ENCODE data around the gene NDUFAF8. TPM values are rescaled to one million over a fixed set of nuclear protein-coding genes. Genes with fewer than 3 reads are reported as not detected.

NDUFAF8 gene
- total RNA-seq, 1 donor from 2014 or later, result 71.9 TPM

GRCh38 chr17:81207610-81208581 lies 31.2 kb upstream of the NDUFAF8 start:
- Mint-ChIP-seq H3K4me1 (ENCODE audit: low read depth) (no peaks in the 10 kb centered on the region), H3K9me3 (no peaks in the 10 kb centered on the region), H3K27ac (no peak overlapping the region), H3K4me3 (no peak overlapping the region), H3K36me3 (ENCODE audit: low read depth) (no peaks in the 10 kb centered on the region), H3K27me3 (ENCODE audit: insufficient read depth) (peaks cover 2% of the 10 kb centered on the region)
- no peak for DNase-seq (ENCODE audit: low spot score)
- intact Hi-C loops (cut with micrococcal nuclease), result no loop called here

- Mint-ChIP-seq H3K9me3 (no peaks in the 10 kb centered on the region), H3K36me3 (ENCODE audit: low read depth) (no peaks in the 10 kb centered on the region), H3K27me3 (ENCODE audit: insufficient read depth) (peaks cover 2% of the 10 kb centered on the region), H3K4me1 (ENCODE audit: low read depth) (no peaks in the 10 kb centered on the region), H3K4me3 (no peak overlapping the region), H3K27ac (no peak overlapping the region)
- intact Hi-C loops (cut with micrococcal nuclease), result no loop called here
- DNase-seq (ENCODE audit: low spot score), result no peak
Observed at GRCh38 chr17:81208651-81209050, 30.5 kb upstream of the NDUFAF8 start.

GRCh38 chr17:81209141-81209540 lies 30.0 kb upstream of the NDUFAF8 start:
- no peak overlapping the region for H3K27ac Mint-ChIP-seq
- no peaks in the 10 kb centered on the region for H3K9me3 Mint-ChIP-seq
- no peak overlapping the region for H3K4me3 Mint-ChIP-seq
- H3K36me3 Mint-ChIP-seq (ENCODE audit: low read depth), result no peaks in the 10 kb centered on the region
- H3K27me3 Mint-ChIP-seq (ENCODE audit: insufficient read depth), result peaks cover 2% of the 10 kb centered on the region
- intact Hi-C loops (cut with micrococcal nuclease), result no loop called here
- no peak for DNase-seq (ENCODE audit: low spot score)
- H3K4me1 Mint-ChIP-seq (ENCODE audit: low read depth), result no peaks in the 10 kb centered on the region

GRCh38 chr17:81210466-81210865 lies 28.7 kb upstream of the NDUFAF8 start:
- Mint-ChIP-seq H3K27ac (no peak overlapping the region), H3K9me3 (no peaks in the 10 kb centered on the region), H3K4me1 (ENCODE audit: low read depth) (no peaks in the 10 kb centered on the region), H3K4me3 (no peak overlapping the region), H3K27me3 (ENCODE audit: insufficient read depth) (peaks cover 2% of the 10 kb centered on the region), H3K36me3 (ENCODE audit: low read depth) (no peaks in the 10 kb centered on the region)
- DNase-seq (ENCODE audit: low spot score), result no peak
- intact Hi-C loops (cut with micrococcal nuclease), result no loop called here

GRCh38 chr17:81210868-81211267 lies 28.2 kb upstream of the NDUFAF8 start:
- intact Hi-C loops (cut with micrococcal nuclease), result no loop called here
- DNase-seq (ENCODE audit: low spot score), result no peak
- Mint-ChIP-seq H3K9me3 (no peaks in the 10 kb centered on the region), H3K27ac (no peak overlapping the region), H3K27me3 (ENCODE audit: insufficient read depth) (peaks cover 2% of the 10 kb centered on the region), H3K36me3 (ENCODE audit: low read depth) (no peaks in the 10 kb centered on the region), H3K4me1 (ENCODE audit: low read depth) (no peaks in the 10 kb centered on the region), H3K4me3 (no peak overlapping the region)

- Mint-ChIP-seq H3K4me1 (ENCODE audit: low read depth) (no peaks in the 10 kb centered on the region), H3K9me3 (no peaks in the 10 kb centered on the region), H3K4me3 (no peak overlapping the region), H3K27me3 (ENCODE audit: insufficient read depth) (peaks cover 2% of the 10 kb centered on the region), H3K27ac (no peak overlapping the region), H3K36me3 (ENCODE audit: low read depth) (no peaks in the 10 kb centered on the region)
- no peak for DNase-seq (ENCODE audit: low spot score)
- intact Hi-C loops (cut with micrococcal nuclease), result no loop called here
Observed at GRCh38 chr17:81212365-81212764, 26.8 kb upstream of the NDUFAF8 start.

- no peak for DNase-seq (ENCODE audit: low spot score)
- no peaks in the 10 kb centered on the region for H3K4me1 Mint-ChIP-seq (ENCODE audit: low read depth)
- H3K36me3 Mint-ChIP-seq (ENCODE audit: low read depth), result no peaks in the 10 kb centered on the region
- H3K4me3 Mint-ChIP-seq, result no peak overlapping the region
- intact Hi-C loops (cut with micrococcal nuclease), result no loop called here
- H3K27me3 Mint-ChIP-seq (ENCODE audit: insufficient read depth), result peaks cover 2% of the 10 kb centered on the region
- H3K9me3 Mint-ChIP-seq, result no peaks in the 10 kb centered on the region
- no peak overlapping the region for H3K27ac Mint-ChIP-seq
Observed at GRCh38 chr17:81213978-81214377, 25.1 kb upstream of the NDUFAF8 start.

GRCh38 chr17:81217491-81217890 lies 21.6 kb upstream of the NDUFAF8 start:
- H3K27me3 Mint-ChIP-seq (ENCODE audit: insufficient read depth), result no peaks in the 10 kb centered on the region

GRCh38 chr17:81218459-81218858 lies 20.7 kb upstream of the NDUFAF8 start:
- no peak for DNase-seq (ENCODE audit: low spot score)
- Mint-ChIP-seq H3K4me1 (ENCODE audit: low read depth) (peaks cover 8% of the 10 kb centered on the region), H3K4me3 (no peak overlapping the region), H3K36me3 (ENCODE audit: low read depth) (no peaks in the 10 kb centered on the region), H3K27ac (no peak overlapping the region), H3K27me3 (ENCODE audit: insufficient read depth) (no peaks in the 10 kb centered on the region), H3K9me3 (no peaks in the 10 kb centered on the region)
- intact Hi-C loops (cut with micrococcal nuclease), result no loop called here

More at GRCh38 chr17:81217491-81217890, 21.6 kb upstream of the NDUFAF8 start:
- intact Hi-C loops (cut with micrococcal nuclease), result no loop called here
- H3K36me3 Mint-ChIP-seq (ENCODE audit: low read depth), result no peaks in the 10 kb centered on the region
- no peak overlapping the region for H3K4me3 Mint-ChIP-seq
- no peaks in the 10 kb centered on the region for H3K9me3 Mint-ChIP-seq
- DNase-seq (ENCODE audit: low spot score), result no peak
- H3K4me1 Mint-ChIP-seq (ENCODE audit: low read depth), result peaks cover 6% of the 10 kb centered on the region
- H3K27ac Mint-ChIP-seq, result no peak overlapping the region

GRCh38 chr17:81218991-81219390 lies 20.1 kb upstream of the NDUFAF8 start:
- no peak for DNase-seq (ENCODE audit: low spot score)
- Mint-ChIP-seq H3K27me3 (ENCODE audit: insufficient read depth) (no peaks in the 10 kb centered on the region), H3K9me3 (no peaks in the 10 kb centered on the region), H3K4me3 (no peak overlapping the region), H3K4me1 (ENCODE audit: low read depth) (peaks cover 13% of the 10 kb centered on the region), H3K27ac (no peak overlapping the region), H3K36me3 (ENCODE audit: low read depth) (no peaks in the 10 kb centered on the region)
- intact Hi-C loops (cut with micrococcal nuclease), result no loop called here

GRCh38 chr17:81219476-81220180 lies 19.5 kb upstream of the NDUFAF8 start:
- Mint-ChIP-seq H3K4me3 (no peak overlapping the region), H3K27me3 (ENCODE audit: insufficient read depth) (no peaks in the 10 kb centered on the region), H3K36me3 (ENCODE audit: low read depth) (no peaks in the 10 kb centered on the region), H3K27ac (no peak overlapping the region), H3K9me3 (no peaks in the 10 kb centered on the region), H3K4me1 (ENCODE audit: low read depth) (peaks cover 13% of the 10 kb centered on the region)
- no peak for DNase-seq (ENCODE audit: low spot score)
- intact Hi-C loops (cut with micrococcal nuclease), result loop anchor here (10.0 kb wide), 1 partner anchor 185 kb away; the partner anchor contains the start of gene BAIAP2

- Mint-ChIP-seq H3K27me3 (ENCODE audit: insufficient read depth) (no peaks in the 10 kb centered on the region), H3K27ac (no peak overlapping the region), H3K36me3 (ENCODE audit: low read depth) (no peaks in the 10 kb centered on the region), H3K4me3 (peak overlapping the region; percentile 68), H3K4me1 (ENCODE audit: low read depth) (peaks cover 13% of the 10 kb centered on the region), H3K9me3 (no peaks in the 10 kb centered on the region)
- no peak for DNase-seq (ENCODE audit: low spot score)
- intact Hi-C loops (cut with micrococcal nuclease), result loop anchor here (10.0 kb wide), 1 partner anchor 187 kb away; the partner anchor contains the start of gene BAIAP2
Observed at GRCh38 chr17:81221371-81221841, 17.7 kb upstream of the NDUFAF8 start.
